NCI-H1694 (cell line): Measurements from ENCODE around the gene RSPRY1.

Experiments
- DNase-seq: peaks from one replicate; lab custom pipeline; 2025; lab: John Stamatoyannopoulos, UW

RSPRY1 gene

DNA sequence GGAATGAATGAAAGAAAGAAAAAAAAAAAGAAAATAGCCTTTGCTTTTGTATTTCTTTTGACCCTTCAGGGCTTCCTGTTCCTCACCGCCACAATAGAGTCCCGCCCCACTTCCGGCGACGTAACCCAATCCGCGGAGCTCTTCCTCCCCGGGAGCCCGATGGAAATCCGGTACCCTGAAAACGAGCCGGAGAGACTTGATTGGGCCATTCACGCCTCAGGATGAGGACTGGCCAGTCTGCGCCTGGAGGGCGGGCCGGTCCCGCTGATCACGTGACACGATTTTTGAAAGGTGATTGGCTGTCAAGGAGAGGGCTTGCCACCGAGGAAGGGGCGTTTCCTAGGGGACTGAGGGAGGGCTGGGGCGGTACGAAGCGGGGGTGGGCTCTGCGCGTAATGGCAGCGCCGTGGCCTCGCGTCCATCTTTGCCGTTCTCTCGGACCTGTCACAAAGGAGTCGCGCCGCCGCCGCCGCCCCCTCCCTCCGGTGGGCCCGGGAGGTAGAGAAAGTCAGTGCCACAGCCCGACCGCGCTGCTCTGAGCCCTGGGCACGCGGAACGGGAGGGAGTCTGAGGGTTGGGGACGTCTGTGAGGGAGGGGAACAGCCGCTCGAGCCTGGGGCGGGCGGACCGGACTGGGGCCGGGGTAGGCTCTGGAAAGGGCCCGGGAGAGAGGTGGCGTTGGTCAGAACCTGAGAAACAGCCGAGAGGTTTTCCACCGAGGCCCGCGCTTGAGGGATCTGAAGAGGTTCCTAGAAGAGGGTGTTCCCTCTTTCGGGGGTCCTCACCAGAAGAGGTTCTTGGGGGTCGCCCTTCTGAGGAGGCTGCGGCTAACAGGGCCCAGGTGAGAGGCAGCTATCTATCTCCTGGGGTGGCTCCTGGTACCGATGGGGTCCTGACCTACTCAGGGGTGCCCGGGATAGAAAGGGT is at the start of gene RSPRY1, which contains the start of gene PSME3IP1:
RSPRY1 (plus strand) TSS at position 385 of the 927 bp plus-strand sequence. CDS start 18,330 bp downstream, outside the sequence.
PSME3IP1 (minus strand) TSS at position 95 of the 927 bp plus-strand sequence. CDS start 12,185 bp downstream, outside the sequence.
- DNase-seq, result peak; percentile 98

DNA sequence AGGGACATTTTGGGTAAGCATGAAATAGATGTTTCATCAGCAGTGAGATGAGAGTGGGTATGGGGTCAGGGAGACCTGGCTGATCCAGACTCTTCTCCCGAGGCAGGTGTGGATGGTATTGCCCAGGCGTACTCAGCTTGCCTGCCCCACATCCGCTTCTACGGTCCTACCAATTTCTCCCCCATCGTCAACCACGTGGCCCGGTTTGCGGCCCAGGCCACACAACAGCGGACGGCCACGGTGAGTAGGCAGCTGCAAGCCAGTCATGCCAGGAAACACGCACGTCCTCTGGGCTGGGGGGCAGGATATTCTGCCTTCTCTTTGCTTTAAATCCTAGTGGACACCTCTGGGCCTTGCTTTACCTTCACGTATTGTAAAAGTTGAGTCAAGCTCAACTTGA is 49.1 kb upstream of the RSPRY1 start:
- DNase-seq, result no peak

DNA sequence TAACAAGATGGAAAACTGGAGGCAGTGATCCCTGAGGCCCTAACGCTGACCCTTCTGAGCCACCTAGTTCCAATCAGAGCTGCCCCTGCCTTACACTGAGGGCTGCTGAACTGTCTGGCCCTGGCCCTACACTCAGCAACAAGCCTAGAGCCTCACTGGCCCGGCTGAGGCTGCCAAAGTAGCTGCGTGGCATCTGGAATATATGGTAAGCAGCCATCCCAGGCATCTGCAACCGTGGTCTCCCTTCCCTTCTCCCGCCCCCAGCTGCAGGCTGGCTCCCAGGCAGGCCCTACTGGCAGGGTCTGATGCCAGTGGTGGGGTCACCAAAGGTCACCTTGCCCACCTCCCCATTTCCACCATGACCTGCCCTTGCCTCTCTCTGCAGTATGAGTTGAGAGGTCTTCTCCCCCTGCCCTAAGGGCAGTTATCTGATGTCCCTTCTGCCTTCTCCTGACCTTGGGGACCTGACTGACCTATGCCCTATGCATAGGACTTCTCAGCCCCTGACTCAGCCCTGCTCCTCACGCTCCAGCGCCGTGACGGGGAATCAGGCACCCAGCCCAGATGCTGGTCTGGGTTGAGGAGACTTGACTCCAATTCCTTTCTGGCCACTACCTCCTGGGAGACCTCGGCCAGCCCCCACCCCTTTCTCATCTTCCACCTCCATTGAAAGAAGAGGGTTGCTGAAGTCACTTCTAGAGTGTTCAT is 48.4 kb upstream of the RSPRY1 start:
- DNase-seq, result no peak

DNA sequence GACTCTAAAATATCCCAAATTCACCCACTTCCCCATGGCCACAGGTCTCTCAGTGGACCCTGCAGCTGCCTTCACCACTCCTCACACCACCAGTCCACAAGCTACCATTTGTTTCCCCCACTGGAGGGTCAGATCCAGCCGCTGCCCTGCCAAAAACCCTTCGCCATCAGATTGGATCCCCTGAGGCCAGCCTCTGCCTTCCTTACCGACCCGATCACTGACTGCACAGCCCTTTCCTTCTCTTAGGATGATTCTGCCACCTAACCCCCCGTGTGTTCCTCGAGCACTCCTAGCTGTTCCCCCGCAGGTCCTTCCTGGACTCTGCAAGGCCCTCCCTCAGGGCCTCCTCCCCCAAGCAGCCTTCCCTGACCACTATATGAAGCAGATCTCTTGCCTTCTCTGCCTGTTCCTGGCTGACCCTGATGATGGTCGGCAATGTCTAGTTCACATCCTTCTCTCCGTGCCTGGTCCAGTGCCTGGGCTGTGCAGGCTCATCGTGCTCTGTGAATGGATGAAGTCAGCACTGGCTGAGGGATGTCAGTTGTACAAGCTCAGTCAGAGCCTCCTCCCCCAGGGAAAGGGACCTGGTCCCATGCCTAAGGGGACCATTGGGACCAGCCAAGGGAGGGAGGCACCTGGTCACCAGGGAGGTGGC is 47.7 kb upstream of the RSPRY1 start:
- DNase-seq, result no peak

DNA sequence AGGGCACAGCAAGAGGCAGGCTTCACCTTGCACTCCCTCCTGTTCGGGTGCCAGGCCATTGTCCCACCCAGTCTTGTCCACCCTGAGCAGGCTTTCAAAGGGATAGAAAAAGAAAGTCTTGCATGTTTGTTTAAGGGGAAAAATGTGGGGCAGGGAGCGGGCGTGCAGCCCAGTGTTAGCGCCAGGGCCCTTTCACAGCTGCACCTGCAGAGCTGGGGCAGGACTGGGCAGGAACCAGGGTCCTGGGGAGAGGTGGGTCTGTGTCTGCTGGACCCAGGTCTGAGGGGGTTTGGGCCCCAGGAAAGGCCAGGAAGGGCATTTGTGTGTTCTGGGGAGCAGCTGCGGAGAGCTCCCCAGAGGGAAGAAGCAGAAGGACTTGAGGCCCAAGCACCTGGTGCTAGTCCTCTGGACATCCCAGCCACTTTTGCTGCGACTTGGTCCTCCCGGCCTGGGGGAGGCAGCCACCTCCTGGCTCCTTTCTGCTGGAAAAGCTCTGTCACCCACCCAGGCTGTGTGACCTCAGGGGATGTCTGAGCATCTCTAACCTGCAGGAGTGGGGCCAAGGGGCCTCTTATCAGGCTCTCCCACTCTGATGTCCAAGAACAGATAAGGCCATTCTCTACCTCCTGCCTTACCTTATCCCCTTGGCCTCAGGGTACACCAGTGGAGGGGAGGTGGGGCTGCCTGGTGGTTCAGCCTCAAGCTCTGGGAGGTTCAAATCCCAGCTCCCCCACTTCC is 45.0 kb upstream of the RSPRY1 start:
- no peak for DNase-seq

DNA sequence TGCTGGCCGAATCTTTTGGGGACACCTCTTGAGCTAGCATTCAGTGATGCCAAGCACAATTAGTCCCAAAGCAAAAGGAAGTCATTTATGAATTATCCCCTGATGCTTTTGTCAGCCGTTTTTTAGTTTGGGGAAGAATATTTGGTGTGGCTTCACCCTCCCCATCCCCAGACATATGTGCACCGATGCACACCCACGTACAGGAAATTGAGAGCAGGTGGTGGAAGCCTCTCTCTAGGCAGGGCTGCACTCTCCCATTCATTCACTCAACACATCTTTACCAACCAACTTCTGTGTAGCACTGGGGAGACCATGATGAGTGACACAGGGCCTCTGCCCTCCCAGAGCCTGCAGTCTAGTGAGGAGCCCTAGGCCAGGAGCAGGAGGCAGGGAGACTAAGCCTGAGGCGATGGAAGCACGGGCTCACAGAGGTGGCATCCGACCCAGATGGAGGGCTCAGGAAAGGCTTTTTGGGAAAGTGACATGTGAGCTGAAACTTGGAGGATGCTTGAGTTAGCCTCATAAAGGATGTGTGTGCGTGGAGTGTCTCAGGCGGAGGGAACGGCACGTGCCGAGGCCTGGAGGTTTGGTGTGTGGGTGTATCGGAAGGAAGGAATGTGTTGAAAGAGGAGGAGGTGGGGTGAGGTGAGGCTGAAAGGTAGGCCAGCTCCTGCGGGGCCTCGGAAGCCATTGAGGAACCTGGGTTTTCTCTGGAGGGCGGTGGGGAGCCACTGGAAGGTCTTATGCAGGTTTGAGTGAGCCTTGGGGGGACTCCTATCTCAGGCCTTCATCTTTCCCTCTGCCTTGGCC is 44.1 kb upstream of the RSPRY1 start:
- no peak for DNase-seq

DNA sequence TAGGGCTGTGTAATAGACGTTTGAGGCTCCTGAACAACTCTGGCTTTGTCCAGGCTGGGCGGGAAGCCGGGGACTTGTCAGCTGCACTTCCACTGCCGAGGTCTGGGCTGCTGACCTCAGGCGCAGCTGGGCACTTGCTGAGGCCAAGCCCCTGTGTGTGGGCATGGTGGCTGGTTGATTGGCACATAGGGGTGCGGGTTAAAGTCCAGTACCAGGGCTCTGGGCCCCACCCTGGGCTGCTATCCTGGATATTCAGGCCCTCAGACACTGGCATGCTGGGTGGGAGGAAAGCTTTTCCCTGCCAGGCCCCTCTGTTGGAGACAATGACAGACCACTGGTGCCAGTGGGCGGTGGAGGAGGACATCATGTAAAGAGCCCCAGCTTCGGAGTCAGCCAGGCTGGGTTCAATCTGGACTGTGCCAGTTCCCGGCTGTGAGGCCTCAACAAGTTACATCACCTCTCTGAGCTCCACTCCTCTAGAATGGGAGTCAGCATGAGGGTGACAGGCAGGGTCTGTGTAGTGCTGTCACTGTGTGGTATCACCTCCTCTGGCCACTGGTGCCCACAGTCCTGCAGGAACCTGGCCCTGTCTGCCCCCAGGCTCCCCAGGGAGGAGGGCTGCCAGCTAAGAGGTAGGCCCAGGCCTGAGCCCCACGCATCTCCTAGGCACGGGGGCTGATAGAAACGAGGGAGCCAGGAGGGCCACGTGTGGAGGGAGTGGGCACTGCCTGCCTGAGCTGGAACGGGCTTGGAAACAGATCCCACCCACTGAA is 42.8 kb upstream of the RSPRY1 start:
- DNase-seq, result no peak

DNA sequence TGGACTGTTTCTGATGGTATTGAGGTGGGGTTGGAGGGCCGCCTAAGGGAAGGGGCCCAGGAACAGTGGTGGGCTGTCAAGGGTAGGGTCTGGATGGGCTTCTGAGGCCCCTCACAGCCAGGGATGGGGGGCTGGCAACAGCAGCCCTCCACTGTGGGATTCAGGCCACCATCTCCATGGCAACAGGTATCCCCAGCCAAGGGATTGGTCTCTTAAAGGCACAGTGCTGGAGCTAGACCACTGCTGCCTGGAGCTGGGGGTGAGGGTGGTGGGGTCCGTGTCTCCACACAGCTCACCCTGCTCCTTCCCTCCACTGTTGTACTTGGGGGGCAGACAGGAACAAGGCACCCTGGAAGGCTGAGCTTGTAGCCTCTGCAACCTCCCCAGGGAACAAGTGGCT is 42.1 kb upstream of the RSPRY1 start:
- no peak for DNase-seq

DNA sequence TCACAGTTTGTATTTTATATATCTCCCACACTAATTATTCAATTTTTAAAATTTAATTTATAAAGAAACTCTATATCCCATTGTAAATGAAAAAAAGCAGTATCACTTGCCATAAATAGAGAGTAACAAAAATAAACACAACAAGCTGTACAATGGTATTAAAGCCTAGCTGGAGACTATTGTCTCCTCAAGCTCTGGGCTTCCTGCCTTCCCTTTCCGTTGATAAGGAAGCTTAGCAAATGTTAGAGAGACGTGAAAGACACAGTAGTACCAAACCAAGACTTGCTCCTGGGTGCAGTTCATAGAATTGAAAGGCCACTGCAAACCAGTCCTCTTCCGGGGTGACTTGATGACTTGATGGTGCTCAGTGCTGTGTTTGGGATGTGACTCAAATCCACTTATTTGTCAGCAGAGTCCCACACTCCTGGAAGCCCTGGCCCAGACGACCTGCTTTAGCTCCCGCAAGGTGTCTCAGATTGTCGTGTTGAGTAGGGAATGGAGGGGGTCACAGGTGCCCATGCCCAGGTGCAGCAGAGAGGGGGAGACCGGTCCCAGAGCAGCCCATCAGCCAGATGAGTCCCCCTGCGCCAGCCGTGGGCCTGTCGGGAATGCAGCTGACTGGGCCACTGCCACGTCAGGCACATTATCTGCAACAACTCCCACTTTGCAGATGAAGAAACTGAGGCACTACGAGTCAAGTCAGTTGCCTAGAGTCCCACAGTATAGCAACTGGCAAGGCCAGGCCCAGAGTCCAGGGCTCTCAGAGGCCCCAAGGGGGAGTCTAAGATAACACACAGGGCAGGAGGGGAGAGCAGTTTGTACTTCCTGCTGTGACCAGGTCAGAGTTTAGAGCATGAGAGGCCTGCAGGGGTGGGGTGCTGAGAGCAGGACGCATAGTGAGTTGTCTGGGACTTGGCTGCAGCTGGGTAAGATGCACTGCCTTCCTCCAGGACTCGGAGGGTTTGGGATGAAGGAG is 40.8 kb upstream of the RSPRY1 start:
- no peak for DNase-seq

DNA sequence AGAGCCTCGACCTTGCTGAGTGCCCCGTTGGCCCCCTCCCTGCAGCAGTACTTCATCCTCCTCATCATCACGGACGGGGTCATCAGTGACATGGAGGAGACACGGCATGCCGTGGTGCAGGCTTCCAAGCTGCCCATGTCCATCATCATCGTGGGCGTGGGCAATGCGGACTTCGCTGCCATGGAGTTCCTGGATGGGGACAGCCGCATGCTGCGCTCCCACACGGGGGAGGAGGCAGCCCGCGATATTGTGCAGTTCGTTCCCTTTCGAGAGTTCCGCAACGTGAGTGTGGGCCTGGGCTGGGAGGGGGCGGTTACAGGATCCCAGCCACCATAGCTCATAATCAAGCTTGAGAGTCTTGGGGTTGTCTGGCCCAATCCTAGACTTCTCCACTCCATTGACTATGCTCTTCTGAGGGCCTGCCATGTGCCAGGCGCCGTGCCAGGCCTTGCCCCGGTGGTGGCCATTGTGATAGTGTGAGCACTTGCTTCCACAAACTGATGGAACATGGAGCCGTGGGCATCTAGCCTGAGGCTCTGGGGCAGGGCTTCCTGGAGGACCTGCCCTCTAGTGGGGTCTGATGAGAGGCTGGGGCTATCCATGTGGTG is 40.0 kb upstream of the RSPRY1 start:
- no peak for DNase-seq

DNA sequence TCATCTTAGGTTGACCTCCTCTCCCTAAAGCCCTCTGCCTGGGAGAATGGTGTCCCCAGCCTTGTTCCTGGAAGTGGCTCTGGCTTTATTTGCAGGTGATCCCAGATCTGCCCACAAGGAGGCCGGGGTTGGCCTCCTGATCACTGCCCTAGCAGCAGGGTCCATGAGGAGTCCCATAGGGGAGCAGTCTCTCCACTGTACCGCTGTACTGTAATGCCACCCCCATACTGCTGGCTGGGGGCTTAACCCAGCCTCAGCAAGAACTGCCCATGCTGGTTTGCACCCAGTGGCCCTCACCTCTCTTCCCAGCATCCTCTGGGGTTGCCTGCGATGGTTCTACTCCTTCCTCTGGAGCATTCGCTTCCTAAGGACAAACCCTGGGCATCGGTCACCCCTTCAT is 39.4 kb upstream of the RSPRY1 start:
- no peak for DNase-seq

DNA sequence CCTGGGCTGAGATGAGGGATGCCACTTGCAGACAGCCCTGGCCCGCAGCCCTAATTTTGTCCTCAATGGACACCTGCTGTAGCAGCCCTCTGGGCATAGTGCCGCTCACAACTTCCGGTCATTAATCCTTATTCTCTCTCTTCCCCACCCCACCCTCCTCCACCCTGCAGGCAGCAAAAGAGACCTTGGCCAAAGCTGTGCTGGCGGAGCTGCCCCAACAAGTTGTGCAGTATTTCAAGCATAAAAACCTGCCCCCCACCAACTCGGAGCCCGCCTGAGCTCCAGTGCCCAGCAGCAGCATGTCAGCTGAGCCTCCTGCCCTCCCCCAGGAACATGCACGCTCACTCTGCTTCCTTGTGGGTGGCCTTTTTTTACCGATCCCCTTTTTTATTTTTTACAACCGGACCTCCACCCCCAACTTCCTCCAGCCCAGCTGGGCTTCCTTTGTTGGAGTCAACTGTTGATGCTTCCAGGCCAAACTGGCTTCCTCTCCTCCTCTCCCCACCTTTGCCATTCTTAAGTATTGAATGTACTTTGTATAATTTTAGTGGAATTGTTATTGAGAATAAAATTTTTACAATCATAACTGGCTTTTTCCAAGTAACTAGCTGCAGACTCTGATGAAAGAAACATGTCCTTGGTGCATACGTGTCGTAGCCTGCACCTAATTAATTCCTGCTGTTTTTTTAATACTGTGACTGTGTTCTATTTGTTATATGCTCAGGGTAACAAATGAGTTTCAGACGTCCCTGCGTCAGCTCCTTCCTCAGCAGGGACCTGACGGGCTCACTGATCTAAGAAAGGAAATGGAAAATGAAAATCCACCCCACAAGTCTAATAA is 38.5 kb upstream of the RSPRY1 start:
- DNase-seq, result no peak

DNA sequence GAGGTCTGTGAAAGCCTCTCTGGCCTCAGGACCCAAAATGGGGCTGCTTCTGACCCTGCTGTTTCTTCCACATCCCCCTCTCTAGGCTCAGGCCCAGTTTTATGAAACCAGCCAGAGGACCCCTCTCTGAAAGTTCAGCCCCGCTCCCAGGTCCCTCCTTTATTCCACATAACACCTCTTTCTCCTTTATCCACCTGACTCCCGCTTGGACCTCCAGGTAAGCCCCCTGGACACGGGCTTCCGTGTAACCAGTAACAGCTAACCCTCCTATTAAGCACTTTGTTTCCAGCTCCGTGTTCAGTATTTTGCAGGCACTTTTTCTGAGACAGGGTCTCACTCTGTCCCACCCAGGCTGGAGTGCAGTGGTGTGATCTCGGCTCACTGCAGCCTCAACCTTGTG is 37.6 kb upstream of the RSPRY1 start:
- no peak for DNase-seq

DNA sequence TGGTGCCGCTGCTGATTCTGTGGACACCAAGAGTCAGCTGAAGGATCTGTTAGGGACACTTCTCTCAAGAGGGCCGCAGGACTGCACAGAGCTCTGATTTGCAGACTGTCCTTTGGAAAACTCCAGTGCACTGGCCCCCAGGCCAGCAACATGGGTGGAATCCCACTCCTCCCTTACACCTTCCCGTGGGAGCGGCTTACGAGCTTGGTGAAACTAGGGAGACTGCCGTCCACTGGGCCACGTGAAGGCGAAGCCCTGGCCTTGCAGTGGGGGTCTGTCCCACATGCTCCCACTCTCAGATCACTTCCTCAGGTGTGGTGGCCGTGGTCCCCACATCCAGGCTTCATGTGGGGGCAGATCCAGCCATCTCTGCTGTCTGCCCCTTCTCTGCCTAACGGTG is 36.7 kb upstream of the RSPRY1 start:
- no peak for DNase-seq

DNA sequence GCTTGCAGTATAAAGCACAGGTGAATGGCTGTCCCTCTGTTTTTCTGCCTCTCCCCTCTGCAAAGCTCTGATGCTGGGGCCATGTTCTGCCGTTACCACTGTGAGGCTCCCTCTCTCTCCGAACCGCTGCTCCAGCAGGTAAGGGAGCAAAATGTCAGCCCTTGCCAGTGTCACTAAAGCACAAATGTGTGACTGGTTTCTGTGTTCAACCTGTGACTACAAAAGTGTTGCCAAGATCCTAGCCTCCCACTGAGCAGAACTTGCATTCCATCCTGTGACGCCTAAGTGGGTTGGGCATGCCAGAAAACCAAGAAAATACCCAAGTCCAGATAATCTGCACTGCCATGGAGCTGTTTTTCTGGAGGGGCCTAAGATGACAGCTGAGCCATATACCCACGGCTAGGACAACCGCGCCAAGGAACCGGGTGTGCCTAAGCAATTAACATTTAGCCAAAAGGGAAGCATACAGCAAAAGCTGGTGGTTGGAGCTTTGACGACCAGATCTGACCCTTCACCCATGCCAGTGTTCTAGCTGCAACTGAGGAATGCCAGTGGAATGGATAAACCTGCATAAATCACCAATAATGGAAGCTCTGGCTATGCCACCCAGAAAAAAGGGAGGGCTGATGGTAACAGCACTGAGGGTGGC is 35.3 kb upstream of the RSPRY1 start:
- no peak for DNase-seq

DNA sequence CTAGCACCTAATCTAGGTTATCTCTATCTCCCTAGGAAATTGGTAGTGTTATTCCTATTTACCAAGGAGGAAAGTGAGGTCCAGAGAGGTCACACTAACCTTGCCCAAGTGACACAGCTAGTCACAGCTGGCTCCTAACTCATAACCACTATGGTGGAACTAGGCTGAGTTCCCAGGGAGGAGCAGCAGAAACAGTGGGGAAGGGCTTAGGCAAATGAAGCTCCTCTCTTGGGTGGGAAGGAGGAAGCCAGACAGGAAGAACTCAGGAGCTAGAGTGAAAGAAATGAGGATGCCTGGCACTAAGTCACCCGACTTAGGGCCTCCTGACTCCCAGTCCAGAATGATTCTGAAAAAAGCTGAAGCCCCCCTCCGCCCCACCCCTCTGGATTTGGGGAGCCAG is 34.8 kb upstream of the RSPRY1 start:
- no peak for DNase-seq
